HG03460 (cell line): Measurements from ENCODE around the gene CCDC150.
"Not testable (repeated sequence)": the region's sequence is repeated elsewhere in the genome, so short reads cannot be mapped to it uniquely, and the experiment has no call there.

Experiments used
- ATAC-seq: cut with Tn5 transposase; IDR thresholded peaks from one replicate; pipeline ENCODE4 v1.9.1; 2021; ENCODE audit not compliant: unreplicated experiment

Gene CCDC150

DNA sequence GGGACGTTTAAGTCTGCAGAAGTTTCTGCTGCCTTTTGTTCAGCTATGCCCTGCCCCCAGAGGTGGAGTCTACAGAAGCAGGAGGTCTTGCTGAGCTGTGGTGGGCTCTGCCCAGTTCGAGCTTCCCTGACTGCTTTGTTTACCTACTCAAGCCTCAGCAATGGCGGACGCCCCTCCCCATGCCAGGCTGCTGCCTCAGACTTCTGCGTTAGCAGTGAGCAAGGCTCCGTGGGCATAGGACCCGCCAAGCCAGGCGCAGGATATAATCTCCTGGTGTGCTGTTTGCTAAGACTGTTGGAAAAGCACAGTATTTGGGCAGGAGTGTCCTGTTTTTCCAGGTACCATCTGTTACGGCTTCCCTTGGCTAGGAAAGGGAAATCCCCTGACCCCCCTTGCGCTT lies 70.5 kb downstream of the CCDC150 start:
- ATAC-seq = not testable (repeated sequence)

DNA sequence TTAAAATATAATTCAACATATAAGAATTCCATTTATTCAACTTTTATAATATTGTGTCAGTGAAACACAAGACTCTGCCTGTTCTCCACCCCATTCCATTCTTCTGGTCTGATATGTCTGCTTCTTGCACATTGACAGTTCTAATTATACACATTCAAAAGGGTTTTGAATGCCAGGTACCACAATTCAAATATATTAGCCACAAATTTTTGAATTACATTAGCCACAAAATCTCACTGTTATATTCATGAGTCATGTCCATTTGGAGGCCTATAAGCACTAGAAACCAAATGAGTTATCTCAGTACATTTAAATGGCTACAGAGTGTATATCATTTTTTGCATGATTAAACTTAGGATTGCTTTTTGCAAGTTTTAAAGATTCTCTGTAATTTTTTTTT lies 72.1 kb downstream of the CCDC150 start:
- ATAC-seq = no peak

DNA sequence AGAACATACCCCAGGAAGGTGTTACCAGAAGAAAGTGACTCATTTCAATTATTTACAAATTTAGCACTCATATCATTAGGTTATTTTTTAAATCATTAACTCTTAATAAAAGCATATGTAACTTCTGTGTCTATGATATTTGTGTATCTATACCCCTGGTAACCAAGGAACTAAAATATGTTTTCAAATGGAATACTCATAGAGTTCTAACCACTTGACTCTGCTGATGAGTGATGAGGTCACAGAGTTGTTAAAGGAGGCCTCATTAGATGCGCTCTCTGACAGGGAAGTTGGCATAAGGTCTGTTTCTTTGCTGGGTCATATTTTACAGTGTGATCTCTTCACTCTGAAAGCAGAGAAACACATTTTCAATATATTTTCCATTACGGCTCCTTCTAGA lies 73.4 kb downstream of the CCDC150 start:
- ATAC-seq = no peak

- ATAC-seq = no peak
These were observed 79.0 kb downstream of the CCDC150 start for GRCh38 chr2:196718419-196719109.

DNA sequence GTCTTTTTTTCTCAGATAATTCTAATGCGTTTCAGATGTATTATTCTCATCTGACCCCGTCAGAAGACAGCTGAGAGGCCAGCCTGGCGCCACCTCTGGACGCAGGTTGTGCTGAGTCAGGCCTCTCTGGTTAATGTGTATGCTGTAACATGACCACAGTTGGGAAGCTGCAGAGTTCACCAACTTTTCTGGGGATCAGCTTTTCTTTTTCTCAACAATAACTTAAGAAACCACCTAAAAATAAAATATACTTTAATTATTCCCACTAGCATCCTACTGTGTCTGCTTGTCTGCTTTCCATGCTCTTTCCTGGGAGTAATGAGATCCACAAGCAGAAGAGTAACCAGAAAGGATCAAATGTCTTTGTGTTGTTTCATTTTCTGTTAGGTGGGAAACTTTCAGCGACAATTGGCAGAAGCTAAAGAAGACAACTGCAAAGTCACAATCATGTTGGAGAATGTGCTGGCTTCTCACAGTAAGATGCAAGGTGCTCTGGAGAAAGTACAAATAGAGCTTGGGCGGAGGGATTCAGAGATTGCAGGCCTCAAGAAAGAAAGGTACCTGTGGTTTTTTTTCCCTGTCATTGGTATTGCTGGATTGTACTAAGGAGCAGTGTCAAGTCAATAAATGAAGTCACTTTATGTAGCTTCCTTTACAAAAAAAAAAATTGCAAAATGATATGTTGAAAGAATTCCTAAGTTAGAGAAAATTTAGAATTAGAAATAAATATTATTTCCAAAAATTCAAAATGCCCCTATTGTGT lies 79.8 kb downstream of the CCDC150 start:
- ATAC-seq = no peak

DNA sequence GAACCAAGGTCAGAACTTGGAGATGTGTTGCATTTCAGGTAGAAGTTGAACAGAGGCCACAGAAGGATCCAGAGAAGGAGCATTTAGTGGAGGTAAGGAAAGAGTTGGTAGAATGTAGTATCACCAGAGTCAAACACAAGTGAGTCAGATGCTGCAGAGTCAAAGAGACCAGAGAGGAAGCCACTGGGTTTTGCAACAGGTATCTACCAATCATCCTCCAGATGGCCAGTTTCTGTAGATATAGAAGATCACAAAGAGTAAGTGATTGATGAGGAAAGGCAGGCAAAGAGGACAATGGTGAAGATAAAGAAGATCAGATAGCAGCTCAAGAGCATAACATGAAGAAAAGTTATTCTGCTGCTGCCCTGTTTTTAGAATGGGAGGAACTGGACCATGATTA lies 84.1 kb downstream of the CCDC150 start:
- ATAC-seq = no peak

DNA sequence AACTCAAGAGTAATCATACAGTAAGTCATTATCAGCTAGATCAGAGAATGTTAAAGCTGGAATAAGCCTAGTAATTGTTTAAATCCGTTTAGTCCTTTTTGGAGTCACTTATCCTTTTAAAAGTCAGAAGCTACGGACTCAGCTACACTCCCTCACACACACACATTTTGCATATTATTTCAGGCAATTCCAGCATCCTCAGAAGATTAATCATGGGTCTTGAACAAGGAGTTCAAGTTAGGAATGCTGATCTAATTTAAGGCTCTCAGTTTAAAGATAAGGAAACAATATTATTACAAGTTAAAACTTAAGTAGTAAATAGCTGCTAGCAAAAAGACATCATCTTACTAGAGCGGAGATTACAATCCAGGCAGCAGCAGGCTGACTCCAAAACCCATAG lies 85.7 kb downstream of the CCDC150 start:
- ATAC-seq = no peak

DNA sequence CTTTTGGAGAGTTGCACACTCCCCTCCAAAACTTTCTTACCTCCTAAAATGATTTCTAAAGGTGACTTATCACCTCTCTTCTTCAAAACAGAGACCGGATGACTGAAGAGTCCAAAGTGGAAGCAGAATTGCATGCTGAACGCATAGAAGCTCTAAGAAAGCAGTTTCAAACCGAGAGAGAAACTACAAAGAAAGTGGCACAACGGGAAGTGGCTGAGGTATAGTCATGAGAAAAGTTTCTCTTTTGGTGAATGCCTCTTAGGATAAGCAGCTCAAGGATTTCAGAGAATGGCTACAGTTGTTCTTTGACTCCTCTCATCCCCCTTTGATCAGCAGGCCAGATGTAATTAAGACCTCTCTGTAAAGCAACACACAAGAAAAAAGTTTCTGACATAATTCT lies 86.4 kb downstream of the CCDC150 start:
- no peak for ATAC-seq

- no peak for ATAC-seq
These were observed 89.9 kb downstream of the CCDC150 start for GRCh38 chr2:196729418-196729817.

DNA sequence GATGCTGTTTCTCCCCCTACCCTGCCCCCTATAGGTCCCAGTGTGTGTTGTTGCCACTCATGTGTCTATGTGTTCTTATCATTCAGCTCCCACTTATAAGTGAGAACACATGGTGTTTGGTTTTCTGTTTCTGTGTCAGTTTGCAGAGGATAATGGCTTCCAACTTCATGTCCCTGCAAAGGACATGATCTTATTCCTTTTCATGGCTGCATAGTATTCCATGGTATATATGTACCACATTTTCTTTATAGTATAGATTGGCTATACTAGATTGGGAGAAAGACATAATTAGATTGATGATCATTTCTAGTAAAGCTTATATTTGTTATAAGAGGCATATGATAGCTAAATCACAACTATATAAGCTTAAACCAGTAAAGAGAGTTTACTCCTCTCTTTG lies 97.1 kb downstream of the CCDC150 start:
- not testable (repeated sequence) for ATAC-seq

GRCh38 chr2:196737046-196737445 lies 97.5 kb downstream of the CCDC150 start:
- no peak for ATAC-seq

DNA sequence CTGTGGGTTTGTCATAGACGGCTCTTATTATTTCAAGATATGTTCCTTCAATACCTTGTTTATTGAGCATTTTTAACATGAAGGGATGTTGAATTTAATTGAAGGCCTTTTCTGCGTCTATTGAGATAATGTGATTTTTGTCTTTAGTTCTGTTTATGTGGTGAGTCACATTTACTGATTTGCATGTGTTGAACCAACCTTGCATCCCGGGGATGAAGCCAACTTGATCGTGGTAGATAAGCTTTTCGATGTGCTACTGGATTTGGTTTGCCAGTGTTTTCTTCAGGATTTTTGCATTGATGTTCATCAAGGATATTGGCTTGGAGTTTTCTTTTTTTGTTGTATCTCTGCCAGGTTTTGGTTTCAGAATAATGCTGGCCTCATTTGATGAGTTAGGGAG lies 99.5 kb downstream of the CCDC150 start:
- ATAC-seq = no peak

DNA sequence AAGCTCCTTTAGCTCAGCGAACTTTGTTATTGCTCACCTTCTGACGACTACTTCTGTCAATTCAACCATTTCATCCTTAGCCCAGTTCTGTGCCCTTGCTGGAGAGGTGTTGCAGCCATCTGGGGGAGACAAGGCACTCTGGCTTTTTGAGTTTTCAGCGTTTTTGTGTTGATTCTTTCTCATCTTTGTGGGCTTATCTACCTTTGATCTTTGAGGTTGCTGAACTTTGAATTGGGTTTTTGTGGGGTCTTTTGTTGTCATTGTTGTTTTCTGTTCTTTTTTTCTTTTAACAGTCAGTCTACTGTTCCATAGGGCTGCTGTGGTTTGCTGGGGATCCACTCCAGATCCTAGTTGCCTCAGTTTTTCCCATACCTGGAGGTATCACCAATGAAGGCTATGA lies 102.7 kb downstream of the CCDC150 start:
- ATAC-seq = no peak

GRCh38 chr2:196742685-196743084 lies 103.2 kb downstream of the CCDC150 start:
- no peak for ATAC-seq

DNA sequence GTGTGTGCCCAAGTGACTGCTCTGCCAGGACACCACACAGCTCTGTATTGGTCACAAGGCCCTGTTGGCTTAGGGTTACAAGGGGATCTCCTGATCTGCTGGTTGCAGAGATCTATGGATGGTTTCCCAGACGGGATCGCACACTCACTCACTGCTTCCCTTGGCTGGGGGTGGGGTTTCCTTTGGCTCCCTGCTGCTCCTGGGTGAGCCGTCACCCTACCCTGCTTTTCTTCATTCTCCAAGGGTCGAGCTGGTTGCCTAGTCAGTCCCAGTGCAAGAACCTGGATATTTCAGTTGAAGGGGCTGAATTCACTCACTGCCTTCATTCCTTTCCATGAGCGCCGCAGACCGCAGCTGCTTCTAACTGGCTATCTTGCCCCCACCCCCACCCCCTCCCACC lies 103.7 kb downstream of the CCDC150 start:
- ATAC-seq = no peak

DNA sequence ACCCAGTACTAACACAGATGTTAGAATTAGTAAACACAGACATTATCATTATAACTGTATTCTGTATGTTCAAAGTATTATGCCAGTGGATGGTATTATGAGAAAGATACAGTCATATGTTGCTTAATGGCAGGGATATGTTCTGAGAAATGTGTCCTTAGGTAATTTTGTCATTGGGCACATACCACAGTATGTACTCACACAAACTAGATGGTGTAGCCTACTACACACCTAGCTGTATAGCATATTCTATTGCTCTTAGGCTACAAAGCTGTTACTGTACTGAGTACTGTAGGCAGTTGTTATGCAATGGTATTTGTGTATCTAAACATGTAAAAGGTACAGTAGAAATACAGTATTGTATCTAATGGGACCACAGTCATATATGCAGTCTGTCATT lies 106.2 kb downstream of the CCDC150 start:
- no peak for ATAC-seq

DNA sequence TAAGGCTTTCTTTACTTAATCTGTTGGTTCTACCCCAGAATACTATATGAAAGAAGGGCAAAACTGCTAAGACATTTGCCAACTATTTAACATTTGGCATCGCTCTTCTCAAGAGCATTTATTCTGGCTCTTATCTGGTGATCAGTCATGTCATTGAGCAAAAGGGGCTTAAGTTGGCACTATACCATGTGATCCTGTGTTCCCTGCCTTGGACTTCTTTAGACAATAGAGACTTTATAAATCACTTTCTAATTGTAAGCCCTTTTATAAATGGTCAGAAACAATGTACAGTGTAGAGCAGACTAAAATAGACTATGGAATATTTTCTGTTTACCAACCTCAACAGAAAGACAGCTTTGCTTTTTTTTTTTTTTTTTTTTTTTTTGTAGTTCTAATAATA lies 107.9 kb downstream of the CCDC150 start:
- no peak for ATAC-seq

DNA sequence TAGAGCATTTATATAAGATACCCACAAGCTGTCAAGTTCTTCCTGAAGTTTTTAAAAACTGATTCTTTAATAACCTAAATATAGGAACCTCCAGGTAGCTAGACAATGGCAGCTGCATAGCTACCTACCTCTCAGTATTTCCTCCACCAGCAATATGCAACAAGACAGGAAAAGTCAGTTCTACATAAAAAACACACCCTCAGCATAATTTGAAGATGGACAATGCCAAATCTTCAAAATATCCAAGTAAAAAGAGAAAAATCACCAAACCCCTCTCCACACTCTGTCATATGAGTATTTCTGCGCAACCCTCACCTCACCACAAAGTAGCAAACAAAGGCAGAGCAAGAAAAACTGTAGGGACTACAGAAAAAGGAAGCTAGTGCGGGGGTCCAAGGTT lies 108.6 kb downstream of the CCDC150 start:
- no peak for ATAC-seq

- ATAC-seq = no peak
These were observed 110.9 kb downstream of the CCDC150 start for GRCh38 chr2:196750291-196750923.

GRCh38 chr2:196750977-196751631 lies 111.6 kb downstream of the CCDC150 start:
- ATAC-seq = peak; percentile 92

DNA sequence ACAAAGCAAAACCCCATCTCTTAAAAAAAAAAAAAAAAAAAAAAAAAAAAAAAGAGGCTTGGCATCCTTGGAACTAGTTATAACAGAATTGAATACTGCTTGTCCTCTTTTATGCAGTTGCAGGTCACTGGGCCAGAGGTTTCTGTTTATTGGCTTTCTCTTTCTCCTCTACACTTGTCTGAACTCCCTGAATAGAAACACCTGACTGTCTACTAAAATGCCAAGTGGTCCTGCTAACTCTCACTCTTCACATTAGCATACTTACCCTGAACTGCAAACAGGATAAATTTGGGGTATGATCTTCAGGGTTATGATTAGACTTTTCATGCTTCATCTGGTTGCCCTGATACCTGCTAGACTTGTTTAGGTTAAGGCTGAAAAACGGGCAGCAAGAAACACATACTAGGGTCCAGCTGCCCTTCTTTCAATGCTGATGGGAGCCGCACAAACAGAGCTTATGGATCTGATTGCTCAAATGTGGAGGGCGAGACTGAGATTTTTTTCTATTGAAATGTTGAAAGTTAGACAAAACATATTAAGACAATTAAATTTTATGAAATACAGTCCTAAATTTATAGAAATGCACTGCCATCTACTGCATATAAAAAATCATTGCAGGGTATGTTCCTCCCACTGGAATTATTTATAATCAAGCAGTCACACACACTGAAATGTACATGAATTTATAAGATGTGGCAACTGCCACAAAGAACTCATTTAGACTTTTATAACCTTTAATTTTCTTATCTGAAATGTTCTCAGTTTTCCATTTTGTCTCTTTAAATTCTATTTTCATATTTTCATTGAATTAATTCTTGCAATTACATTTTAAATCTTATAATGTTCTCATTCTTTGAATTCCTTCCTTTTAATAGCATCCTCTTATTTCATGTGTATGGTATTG lies 119.2 kb downstream of the CCDC150 start:
- ATAC-seq = no peak
